GM21526 (cell line): ENCODE results near the gene TIFAB.

Source experiments
- ATAC-seq: cut with Tn5 transposase; IDR thresholded peaks from one replicate; pipeline ENCODE4 v1.9.1; 2021; ENCODE audit warnings: moderate library complexity; ENCODE audit not compliant: unreplicated experiment, low FRiP score

TIFAB gene

DNA sequence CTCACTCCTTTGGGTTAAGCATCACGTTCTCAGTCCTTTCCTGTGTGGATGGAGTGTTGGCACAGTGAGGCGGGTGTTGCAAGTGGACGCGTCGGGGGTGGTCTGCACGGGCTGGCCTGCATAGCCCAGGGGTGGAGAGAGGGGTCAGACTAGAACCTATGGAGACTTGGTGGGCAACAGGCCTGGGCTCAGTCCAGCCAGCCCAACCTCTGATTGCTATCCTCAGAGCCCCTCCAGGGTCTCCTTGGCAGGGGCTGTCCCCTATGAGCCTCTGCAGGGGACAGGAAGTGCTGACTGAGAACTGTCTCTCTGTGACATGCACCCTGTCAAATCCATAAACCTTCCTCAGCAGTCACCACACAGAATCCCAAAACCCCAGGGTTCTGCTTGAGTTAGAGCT lies 7.3 kb downstream of the TIFAB start:
- no peak for ATAC-seq

DNA sequence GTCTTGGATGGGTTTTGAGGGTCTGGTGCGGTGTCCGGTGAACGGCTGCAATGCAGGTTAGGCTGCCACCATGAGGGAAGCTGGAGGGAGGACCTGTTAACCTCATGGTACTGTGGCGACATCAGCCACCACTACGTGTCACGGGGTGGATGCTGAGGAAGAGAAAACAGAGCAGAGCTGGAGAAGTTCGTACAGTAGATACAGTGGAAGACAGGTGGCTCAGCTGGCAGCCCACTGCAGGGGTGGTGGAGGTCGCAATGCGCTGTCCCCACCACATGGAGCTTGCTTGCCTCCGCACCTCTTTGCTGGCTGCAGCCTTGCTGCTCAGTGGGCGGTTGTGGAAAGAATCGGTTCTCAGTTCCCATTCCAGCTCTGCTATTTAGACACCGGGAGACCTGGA lies 7.8 kb downstream of the TIFAB start:
- no peak for ATAC-seq

DNA sequence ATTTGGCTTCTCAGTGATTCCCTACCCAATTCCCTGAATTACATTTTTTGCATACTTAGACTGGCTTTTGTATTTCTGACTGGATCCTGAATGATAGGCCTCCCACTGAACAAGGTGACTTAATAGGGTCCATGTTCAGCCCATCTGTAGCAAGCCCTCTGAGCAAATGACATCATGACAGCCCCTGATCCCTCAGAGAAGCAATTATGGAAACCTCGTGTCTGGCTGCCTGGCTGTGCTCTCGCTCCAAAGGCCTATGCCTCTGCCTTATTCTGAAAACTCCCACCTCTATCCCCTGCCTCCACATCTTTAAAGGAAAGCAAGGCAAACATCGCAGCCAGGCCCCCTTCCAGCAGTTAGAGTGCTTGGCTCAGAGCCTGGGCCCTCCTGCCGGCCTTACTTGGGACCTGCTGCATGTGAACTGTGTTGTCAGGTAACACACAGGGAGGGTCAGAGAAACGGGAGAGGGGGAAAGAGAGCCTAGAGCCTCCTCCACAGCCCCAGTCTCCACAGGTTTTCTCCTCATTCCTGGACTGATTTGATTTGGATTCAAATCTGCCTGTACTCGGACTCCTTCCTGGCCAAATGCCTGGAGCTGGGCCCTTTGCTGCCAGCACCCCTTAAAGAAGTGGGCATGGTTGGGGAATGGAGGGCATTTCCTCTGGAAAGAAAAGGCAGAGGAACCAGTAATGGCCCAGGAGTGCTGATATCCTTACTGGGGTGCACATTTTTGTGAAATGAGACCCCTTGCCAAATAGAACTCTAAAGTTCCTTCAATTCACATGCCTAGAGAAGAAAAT lies 8.8 kb downstream of the TIFAB start:
- no peak for ATAC-seq

DNA sequence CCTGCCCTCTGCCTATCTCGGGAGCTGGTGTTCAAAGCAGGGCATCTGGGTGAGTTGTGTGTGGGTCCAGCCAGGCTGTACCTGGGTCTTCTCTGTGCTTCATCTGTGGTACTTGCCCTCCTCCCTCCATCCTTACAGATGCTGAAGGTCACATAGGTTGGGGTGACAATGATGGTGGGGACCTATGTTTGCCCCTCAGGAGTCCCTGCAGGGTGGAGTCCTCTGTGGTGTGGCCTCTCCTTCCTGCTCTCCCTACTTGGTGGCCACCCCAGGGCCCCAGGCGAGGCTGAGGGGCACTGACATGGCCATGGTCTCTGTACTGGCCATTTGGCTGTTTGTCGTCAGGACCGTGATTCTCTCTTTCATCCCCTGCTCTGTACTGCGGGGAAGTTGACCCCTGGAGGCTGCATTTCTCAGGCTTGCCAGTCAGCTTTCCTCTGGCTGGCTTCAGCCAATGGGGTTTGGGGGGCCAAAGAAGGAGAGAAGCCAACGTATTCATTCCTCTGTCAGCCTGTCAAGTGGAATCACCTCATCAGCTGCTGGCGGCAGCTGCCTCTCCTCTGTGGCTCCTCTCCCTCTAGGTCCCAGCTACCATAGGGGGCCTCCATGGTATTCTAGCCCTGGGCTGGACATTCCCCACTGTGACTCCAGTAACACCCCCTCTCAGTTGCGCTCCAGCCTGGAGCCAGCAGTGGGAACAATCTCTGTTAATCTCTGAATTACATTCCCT lies 9.6 kb downstream of the TIFAB start:
- no peak for ATAC-seq

DNA sequence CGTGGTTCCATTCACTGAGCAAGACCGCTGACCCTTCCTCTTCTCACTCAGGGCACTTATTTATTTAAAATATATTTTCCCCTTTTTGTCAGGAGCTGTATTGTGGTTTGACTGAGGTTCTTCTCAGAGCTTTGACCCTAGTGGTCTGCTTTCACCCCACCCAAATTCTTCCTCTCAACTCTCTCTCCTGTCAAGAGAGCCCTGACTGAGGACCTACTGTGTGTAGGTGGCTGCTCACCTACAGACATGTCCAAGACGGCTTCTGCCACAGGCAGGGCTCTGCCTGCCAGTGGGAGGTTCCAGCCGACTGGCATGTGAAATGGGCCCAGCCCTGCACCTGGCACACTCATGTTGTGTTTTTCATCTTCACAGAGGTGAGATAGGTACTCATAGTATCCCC lies 10.2 kb downstream of the TIFAB start:
- no peak for ATAC-seq

DNA sequence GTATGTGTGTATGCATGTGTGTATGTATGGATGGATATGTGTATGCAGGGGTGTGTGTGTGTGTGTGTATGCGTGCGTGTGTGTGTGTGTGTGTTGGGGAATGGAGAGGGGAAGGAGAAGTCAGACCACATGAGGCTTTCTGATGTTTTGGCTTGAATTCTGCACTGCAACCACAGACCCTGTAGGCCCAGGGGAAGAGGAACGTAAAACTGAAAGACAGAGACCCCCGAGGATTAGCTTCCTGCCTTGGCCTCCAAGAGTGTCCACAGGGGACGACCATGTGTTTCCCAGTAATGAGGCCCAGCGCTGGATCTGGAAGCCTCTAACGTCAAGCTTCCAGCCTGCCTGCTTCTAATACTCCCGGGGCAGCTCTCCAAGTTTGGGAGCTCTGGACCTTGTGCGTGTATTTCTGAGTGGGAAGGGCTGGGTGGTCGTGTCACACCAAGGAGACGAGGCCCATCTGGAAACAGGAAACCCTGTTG lies 10.8 kb downstream of the TIFAB start:
- no peak for ATAC-seq

DNA sequence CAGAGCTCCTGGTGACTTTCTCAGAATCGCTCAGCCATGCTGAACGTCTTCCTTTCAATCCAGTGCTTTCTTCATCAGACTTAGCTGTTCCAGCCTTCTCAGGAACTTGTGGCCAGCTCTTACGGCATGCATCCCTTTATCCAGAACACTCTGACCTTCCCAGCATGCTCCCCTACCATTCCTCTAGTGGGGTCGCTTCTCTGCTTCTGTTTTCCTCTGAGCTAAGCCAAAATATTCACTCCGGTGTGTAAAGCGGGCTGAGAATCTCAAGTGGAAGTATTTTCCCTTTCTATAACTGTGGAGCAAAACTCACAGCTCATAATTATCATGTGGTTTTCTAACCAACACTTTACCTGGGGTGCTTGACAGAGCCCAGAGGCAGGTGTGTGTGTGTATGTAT lies 11.2 kb downstream of the TIFAB start:
- ATAC-seq, result no peak

DNA sequence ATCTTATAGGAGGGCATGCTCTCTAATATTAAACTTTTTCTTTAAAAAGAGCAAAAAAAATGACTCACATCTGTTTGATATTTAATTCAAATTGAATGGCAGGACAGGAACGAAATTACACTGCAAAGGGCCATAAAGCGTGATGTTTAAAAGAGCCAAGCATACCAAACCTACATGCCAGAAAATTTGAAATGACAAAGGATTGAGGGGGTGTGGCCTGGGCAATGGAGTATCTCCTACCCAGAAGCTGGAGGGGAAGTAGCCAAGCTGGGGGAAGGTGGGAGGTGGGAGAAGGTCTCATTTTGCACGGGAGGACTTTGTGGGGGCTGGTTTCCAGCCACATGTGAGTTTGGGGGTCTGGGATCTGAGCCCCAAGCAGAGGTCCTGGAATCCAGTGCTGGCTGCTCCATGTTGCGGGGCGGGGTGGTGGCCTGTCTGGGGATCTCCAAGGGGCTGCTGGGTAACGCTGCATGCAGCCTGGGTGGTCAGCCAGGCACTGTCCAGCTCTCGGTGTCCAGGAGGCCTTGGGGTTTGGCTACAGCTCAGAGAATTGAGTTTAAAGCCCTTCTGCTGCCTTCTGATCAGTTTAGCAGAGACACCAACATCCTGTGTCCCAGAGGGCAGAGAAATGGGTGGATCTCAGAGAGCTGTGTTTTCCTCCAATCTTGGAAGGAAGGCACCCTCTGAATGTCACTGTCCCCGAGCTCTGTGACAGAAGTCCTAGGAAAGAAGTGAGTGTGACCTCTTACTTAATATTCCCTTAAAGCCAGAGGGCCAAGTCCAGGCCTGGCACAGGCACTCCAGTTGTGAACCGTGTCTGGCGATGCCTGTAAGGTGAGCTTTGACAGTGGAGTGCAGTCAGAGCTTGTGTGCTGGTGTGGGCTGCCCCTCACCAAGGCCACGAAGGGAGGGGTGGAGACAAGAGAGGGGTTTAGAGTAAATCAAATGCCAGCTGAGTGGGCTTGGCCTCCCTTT lies 12.6 kb downstream of the TIFAB start:
- ATAC-seq, result no peak

DNA sequence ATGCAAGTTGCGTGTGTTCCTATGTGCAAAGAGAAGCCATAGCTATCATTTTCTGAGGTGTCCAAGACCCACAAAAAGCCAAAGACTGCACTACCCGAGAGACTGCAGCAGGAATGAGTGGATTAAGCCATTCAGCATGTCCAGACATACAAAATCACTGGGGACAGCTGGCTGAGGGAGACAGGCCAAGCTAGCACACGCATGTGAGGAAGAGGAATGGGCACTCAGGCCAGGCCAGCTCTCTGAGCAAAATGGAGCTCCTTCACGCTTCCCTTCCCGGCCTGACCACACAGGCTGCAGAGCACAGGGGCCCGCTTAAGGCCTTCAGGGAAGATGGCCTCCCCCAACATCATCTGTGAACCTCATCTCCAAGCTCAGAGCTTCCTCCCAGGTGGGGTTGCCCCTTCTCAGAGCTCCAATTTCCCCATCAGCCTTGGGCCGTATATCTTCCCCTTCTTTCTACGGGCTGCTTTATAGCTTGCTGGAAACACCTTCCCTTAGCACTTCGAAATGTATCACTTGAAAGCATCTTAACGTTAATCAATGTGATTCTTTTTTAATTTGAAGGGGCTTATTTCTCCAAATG lies 13.4 kb downstream of the TIFAB start:
- ATAC-seq, result no peak

DNA sequence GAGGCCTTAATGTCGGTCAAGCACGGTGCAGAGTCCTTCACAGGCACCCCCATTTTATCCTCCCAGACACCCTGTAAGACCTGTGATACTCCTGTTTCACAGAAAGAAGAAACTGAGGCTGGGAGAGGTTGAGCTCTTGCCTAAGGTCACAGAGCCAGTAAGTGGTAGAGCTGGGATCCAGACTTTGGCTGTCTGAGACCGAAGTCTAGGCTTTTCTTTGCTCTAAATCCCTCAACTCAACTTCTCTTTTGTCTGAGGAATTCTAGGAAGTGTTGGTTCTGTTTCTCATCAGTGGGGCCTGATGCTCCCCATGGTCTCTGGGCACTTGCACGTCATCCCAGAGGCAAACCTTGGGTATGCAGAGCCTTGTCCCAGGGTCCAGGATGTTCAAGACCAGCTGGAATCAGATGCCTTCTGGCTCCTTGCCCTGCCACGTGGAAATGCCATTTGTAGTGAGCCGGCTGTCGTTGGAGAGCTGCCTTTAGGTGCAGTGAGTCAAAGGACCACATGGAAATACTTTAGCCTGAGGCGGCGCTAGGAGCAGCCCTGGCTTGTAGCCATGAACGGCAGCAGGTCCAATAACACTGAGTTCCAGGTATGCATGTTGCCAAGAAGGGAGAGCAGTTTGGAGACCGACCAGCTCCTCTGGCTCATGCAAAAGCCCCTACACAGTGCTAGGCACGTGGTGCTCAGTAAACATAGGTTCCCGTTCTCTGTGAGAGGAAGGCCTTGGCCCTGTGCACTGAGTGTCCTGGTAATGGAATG lies 14.2 kb downstream of the TIFAB start:
- no peak for ATAC-seq

DNA sequence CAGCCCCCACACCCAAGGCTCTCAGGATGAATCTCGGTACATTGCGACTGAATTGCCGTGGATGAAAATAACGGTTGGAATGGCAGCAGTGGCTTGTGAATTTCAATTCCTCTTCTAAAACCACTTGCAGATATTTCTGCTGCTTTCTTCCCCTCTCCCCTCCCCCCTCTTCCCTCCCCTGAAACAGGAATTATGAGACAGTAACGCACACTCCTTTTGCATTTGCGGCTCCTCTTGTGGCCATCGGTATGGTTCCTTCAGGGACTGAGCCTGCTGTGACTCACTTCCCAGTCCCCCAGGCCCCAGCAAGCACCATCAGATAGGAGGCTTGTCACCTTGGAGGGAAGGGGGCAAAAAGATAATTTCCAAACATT lies 14.7 kb downstream of the TIFAB start:
- ATAC-seq, result no peak

DNA sequence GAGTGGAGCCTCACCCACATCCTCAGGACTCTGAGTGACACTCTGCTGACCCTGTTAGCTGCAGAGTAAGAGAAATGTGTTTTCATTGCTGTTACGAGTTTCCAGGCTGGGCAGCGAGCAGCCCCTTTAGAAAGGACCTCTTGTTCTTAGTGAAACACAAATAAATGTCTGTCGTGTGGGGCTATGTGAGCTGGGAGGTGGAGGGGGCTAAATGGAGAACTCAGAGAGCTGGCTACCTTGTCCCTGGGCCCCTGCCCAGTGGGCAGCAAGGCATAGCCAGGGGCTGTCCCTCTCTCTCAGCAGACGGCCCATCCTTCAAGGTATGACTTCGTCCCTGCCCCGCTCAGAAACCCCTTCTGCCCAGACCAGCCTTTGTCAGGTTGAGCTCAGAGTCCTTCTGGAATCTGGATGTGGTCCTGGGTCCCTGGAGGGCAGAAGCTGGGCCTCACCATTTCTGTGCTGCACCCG lies 15.2 kb downstream of the TIFAB start:
- no peak for ATAC-seq

DNA sequence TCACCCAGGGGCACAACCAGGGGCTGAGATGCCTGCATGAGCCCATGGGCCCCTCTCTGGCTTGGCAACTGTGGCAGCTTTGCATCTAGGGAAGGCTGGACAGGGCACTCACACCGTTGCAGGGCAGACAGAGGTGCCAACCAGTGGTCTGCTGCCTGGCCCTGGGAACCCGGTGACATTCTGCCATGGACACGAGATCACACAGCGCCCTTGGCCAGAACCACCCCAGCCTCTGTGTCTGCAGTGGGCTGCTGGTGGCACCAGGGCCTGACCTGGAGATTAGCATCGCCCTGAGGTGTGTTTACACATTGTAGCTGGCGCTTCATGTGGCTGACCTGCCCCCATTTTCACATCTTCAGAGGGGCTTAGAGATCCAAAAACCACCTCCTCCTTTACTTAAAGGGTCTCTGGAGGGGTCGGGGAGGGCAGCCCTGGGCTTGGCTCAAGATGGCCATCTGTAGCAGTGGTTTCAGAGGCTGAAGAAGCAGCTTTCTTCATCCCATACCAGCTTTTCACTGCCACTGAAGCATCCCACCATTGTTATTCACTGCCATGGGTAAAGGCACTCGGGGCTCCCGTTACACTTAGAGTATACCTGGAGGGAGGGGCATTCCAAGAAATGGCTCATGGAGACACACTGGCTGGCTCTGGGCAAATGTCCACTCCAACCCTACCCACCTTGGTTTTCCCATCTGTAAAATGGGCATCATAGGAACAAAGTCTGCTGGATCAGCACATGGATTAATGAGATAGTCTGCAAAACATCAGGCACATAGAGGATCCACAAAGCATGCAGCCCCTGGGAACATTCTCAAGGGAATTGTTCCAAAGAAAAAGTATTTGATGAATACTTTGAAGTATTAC lies 16.5 kb downstream of the TIFAB start:
- no peak for ATAC-seq

DNA sequence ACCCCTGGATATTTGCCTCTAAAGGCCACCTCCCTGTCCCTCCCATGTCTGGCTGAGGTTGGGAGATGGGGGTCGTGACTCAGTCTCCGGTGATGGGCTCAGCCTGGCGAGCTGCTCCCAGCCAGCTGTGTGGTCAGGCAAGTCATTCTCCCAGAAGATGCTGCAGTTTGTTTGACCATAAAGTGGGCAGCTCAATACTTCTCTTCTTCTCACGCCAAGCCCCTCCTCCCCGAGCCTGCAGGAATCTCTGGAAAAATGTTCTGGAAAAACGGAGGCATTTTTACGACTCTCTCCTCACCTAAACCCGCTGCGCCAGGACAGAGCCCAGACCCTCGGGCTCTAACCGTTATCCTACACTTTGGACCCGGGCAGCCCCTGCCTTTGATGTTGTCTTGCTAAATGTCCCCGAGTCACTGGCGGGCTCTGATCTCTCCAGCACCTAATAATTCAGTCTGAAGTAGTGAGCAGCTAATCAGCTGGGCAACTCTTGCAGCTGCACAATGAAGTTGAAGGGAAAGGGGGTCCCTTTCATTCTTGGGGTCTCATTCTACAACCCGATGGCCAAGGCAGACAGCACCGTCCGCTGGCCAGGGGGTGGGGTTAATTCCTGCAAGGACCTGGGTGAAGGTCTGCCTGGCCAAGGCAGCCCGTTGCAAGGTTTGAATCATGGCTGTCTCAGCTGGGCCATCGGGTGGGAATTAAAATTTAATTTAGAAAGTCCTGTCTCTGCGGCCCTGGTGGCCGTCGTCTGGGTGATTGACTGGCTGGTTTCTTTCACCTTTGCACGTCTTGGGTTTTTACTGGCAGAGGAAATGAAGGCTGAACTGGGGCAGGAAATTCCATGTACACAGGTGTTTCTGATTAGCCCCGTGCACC lies 17.3 kb downstream of the TIFAB start:
- ATAC-seq, result no peak

DNA sequence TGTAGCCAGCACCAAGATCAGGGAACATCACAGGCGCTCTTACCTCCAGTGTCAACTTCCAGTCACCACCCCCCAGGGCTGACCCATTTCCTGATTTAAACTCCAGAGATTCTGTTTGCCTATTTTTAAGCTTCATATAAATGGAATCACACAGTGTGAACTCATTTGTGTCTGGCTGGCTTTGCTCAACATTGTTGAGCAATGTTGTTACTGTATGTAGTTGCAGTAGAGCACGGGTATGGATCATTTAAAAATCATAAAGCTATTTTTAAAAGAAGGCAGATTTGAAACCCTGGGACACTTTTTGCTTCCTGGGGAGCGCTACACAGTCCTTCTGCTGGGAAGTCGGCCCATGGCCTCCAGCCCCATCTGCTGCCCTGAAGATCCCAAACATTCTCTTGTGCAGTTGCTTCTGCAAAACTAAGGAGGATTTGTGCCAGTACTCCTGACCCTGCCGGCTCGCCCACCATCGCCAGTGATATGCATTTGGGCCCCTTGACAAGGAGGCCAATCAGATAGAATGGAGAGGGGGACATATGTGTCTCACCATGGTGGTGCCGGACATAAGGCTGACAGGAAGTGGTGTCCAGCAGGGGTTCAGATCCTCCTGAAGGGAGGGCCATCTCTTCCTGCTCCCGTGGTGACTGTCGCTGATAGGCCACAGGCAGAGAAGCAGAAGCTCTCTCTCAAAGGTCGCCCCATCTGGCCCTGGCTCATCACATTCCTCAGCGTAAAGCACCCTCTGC lies 18.3 kb downstream of the TIFAB start:
- no peak for ATAC-seq

DNA sequence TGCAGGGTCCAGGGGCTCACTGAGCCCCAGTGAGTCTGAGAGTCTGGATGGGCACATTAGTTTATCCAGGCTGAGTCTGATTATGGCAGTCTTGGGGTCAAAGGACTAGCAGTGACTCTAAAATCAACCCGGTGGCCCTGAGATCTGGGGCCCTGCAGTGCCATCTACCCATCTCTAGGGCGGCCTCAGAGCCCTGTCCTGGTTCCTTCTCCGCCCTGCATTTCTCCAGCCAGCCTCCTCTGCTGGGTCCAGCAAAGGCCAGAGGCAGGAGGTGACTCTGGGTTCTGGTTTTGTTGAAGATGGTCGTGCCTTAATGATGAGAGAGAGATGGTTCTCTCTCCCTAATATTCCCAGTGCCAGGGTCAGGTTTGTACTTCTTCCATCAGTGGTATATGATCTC lies 20.0 kb downstream of the TIFAB start:
- no peak for ATAC-seq

DNA sequence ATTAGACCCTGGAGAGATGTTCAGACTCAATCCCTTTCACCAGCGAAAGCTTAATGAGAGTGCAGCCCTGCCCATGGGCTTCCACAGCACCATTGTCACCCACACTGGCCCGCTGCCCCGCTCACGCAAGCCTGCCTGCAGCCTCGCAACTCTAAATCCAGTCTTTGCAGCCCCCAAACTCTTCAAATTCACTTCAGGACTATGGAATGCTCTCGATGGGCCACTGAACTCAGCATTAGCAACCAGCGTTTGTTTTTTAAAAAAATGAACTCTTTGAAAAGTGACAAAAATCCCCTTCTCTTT lies 22.1 kb downstream of the TIFAB start:
- no peak for ATAC-seq
